NCI-H2171 treated with DMSO at 0.1 percent for 48 hours (cell line): ENCODE results near the gene IFT80.

ENCODE experiments used
- DNase-seq: peaks from one replicate; lab custom pipeline; 2025; lab: John Stamatoyannopoulos, UW

Gene IFT80

GRCh38 chr3:160400702-160401150 lies 1.7 kb upstream of the IFT80 start:
- DNase-seq = no peak

GRCh38 chr3:160400030-160400701 lies 1.1 kb upstream of the IFT80 start:
- DNase-seq = peak; percentile 44

GRCh38 chr3:160398820-160399124 lies 253 bp downstream of the IFT80 start:
- DNase-seq = no peak

- DNase-seq = no peak
Observed at GRCh38 chr3:160395297-160395696, 3.7 kb downstream of the IFT80 start.

GRCh38 chr3:160394009-160394392 lies 5.0 kb downstream of the IFT80 start:
- DNase-seq = no peak

- no peak for DNase-seq
Observed at GRCh38 chr3:160393346-160394008, 5.5 kb downstream of the IFT80 start.

- DNase-seq = no peak
Observed at GRCh38 chr3:160392798-160393197, 6.2 kb downstream of the IFT80 start.

GRCh38 chr3:160390565-160391138 lies 8.4 kb downstream of the IFT80 start:
- DNase-seq = no peak

GRCh38 chr3:160384639-160385318 lies 14.2 kb downstream of the IFT80 start:
- no peak for DNase-seq

- DNase-seq = no peak
Observed at GRCh38 chr3:160381470-160381869, 17.6 kb downstream of the IFT80 start.

- DNase-seq = no peak
Observed at GRCh38 chr3:160379628-160380214, 19.3 kb downstream of the IFT80 start.

- no peak for DNase-seq
Observed at GRCh38 chr3:160378331-160379109, 20.5 kb downstream of the IFT80 start.

GRCh38 chr3:160376681-160377080 lies 22.3 kb downstream of the IFT80 start:
- DNase-seq = peak; percentile 25

GRCh38 chr3:160374925-160375324 lies 24.1 kb downstream of the IFT80 start:
- no peak for DNase-seq

GRCh38 chr3:160374472-160374871 lies 24.6 kb downstream of the IFT80 start:
- DNase-seq = no peak

- no peak for DNase-seq
Observed at GRCh38 chr3:160373655-160374054, 25.4 kb downstream of the IFT80 start.

- DNase-seq = no peak
Observed at GRCh38 chr3:160372780-160373179, 26.2 kb downstream of the IFT80 start.

- DNase-seq = no peak
Observed at GRCh38 chr3:160370987-160371857, 27.8 kb downstream of the IFT80 start.

GRCh38 chr3:160369784-160370183 lies 29.2 kb downstream of the IFT80 start:
- no peak for DNase-seq

- no peak for DNase-seq
Observed at GRCh38 chr3:160368804-160369203, 30.2 kb downstream of the IFT80 start.
